Astrocyte (in vitro differentiated cells and primary cell): ENCODE measurements around the gene ID1. TPM values are rescaled to one million over a fixed set of nuclear protein-coding genes. Genes with fewer than 3 reads are reported as not detected.
A peak's percentile ranks its signal among the peaks of the same experiment; 100 is the strongest.

Source experiments
- DNase-seq: peaks from one replicate; pipeline ENCODE4 v3.0.0-alpha.2; 2010; ENCODE audit warnings: low read depth
- FAIRE-seq: peaks from 2 replicates; lab custom pipeline; 2011; peaks lifted over from hg19 to GRCh38; lab: Jason Lieb, UNC
- H2AFZ ChIP-seq: 2 replicates; pipeline ENCODE4 v1.6.0; 2012; ENCODE audit warnings: low read depth, low read length, inconsistent platforms
- H3K27ac ChIP-seq: 2 replicates; pipeline ENCODE4 v1.5.1; 2011; ENCODE audit warnings: low read depth, low read length, inconsistent platforms
- H3K27me3 ChIP-seq: 2 replicates; pipeline ENCODE4 v1.6.0; 2011; ENCODE audit warnings: low read length, inconsistent platforms; ENCODE audit not compliant: insufficient read depth
- H3K36me3 ChIP-seq: 2 replicates; pipeline ENCODE4 v1.5.1; 2011; ENCODE audit warnings: low read length, inconsistent platforms; ENCODE audit not compliant: insufficient read depth
- H3K4me1 ChIP-seq: 2 replicates; pipeline ENCODE4 v1.5.1; 2011; ENCODE audit warnings: low read length, inconsistent platforms; ENCODE audit not compliant: insufficient read depth
- H3K4me2 ChIP-seq: 2 replicates; pipeline ENCODE4 v1.6.0; 2012; ENCODE audit warnings: low read length, inconsistent platforms
- H3K4me3 ChIP-seq: 2 replicates; pipeline ENCODE4 v1.5.1; 2011; ENCODE audit warnings: low read depth, mild to moderate bottlenecking, low read length, inconsistent platforms; ENCODE audit not compliant: insufficient read depth
- H3K79me2 ChIP-seq: 2 replicates; pipeline ENCODE4 v1.6.0; 2012; ENCODE audit warnings: mild to moderate bottlenecking, low read length, inconsistent platforms; ENCODE audit not compliant: insufficient read depth
- H3K9ac ChIP-seq: 2 replicates; pipeline ENCODE4 v1.6.0; 2012; ENCODE audit warnings: mild to moderate bottlenecking, low read length, inconsistent platforms
- H3K9me3 ChIP-seq: 2 replicates; pipeline ENCODE4 v1.5.1; 2012; ENCODE audit warnings: low read depth, mild to moderate bottlenecking, low read length, inconsistent platforms; ENCODE audit not compliant: insufficient read depth
- H4K20me1 ChIP-seq: 2 replicates; pipeline ENCODE4 v1.6.0; 2012; ENCODE audit warnings: low read length, inconsistent platforms; ENCODE audit not compliant: insufficient read depth
- H3K27ac Mint-ChIP-seq: one replicate; pipeline ENCODE4 v1.8.0; 2021; ENCODE audit warnings: mild to moderate bottlenecking, mixed read lengths; ENCODE audit not compliant: unreplicated experiment
- H3K27me3 Mint-ChIP-seq: one replicate; pipeline ENCODE4 v1.8.0; 2021; ENCODE audit warnings: low read depth, mixed read lengths; ENCODE audit not compliant: unreplicated experiment
- H3K36me3 Mint-ChIP-seq: one replicate; pipeline ENCODE4 v1.8.0; 2021; ENCODE audit warnings: low read depth, mixed read lengths; ENCODE audit not compliant: unreplicated experiment
- H3K4me1 Mint-ChIP-seq: one replicate; pipeline ENCODE4 v1.8.0; 2021; ENCODE audit warnings: low read depth, mixed read lengths; ENCODE audit not compliant: unreplicated experiment
- H3K4me3 Mint-ChIP-seq: one replicate; pipeline ENCODE4 v1.8.0; 2021; ENCODE audit warnings: mild to moderate bottlenecking, moderate library complexity, mixed read lengths; ENCODE audit not compliant: unreplicated experiment
- H3K9me3 Mint-ChIP-seq: one replicate; pipeline ENCODE4 v1.8.0; 2021; ENCODE audit warnings: mild to moderate bottlenecking, mixed read lengths; ENCODE audit not compliant: unreplicated experiment
- EZH2 ChIP-seq: IDR thresholded peaks from 2 replicates; pipeline ENCODE4 v1.6.1; 2012; ENCODE audit warnings: mild to moderate bottlenecking, low read length, inconsistent platforms; ENCODE audit not compliant: insufficient read depth
- total RNA-seq: library from RNA; stranded (reverse); gene quantifications from 2 replicates; pipeline ENCODE4 v1.2.1, GENCODE V29; 2021
- TF ChIP-seq, protein P1 (sequence below): IDR thresholded peaks from 2 replicates; pipeline ENCODE4 v1.5.1; 2011; ENCODE audit warnings: low read depth, mild to moderate bottlenecking, inconsistent platforms, low read length, moderate library complexity; ENCODE audit not compliant: insufficient read depth

ID1 gene
- total RNA-seq, 1 donor from 2014 or later = 73.7 TPM

DNA sequence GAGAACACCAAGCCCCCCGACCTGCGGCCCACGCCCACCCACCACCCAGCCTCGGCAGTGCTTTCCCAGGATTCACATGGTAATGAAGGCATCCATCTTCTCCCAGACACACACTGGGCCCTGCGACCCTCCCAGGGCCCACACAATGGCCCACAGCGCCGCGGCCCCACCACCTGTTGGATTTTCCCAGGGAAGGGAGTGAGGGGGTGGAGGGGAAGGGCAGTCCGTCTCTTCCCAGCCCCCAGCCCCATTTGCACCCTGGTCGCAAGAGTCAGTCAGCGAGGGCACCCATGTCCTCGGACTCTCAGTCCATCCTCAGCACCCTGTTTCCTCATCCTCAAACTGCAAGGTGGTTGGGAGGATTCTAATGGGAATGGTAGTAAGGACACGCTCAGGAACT lies 23.7 kb upstream of the ID1 start:
- Histone ChIP-seq H3K4me3 (no peak overlapping the region), H4K20me1 (no peaks in the 10 kb centered on the region), H3K4me2 (no peak overlapping the region), H3K27ac (no peak overlapping the region), H2AFZ (no peak overlapping the region), H3K9ac (no peak overlapping the region), H3K36me3 (no peaks in the 10 kb centered on the region), H3K4me1 (no peaks in the 10 kb centered on the region), H3K79me2 (no peaks in the 10 kb centered on the region), H3K27me3 (no peaks in the 10 kb centered on the region), H3K9me3 (no peaks in the 10 kb centered on the region)
- H3K9me3 Mint-ChIP-seq = no peaks in the 10 kb centered on the region
- no peak overlapping the region for H3K27ac Mint-ChIP-seq
- TF ChIP-seq, protein P1, sequence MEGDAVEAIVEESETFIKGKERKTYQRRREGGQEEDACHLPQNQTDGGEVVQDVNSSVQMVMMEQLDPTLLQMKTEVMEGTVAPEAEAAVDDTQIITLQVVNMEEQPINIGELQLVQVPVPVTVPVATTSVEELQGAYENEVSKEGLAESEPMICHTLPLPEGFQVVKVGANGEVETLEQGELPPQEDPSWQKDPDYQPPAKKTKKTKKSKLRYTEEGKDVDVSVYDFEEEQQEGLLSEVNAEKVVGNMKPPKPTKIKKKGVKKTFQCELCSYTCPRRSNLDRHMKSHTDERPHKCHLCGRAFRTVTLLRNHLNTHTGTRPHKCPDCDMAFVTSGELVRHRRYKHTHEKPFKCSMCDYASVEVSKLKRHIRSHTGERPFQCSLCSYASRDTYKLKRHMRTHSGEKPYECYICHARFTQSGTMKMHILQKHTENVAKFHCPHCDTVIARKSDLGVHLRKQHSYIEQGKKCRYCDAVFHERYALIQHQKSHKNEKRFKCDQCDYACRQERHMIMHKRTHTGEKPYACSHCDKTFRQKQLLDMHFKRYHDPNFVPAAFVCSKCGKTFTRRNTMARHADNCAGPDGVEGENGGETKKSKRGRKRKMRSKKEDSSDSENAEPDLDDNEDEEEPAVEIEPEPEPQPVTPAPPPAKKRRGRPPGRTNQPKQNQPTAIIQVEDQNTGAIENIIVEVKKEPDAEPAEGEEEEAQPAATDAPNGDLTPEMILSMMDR = no peak
- no peak for TF ChIP-seq EZH2
- peaks cover 9% of the 10 kb centered on the region for H3K27me3 Mint-ChIP-seq
- DNase-seq (no peak), FAIRE-seq (no peak)
- H3K4me1 Mint-ChIP-seq = no peaks in the 10 kb centered on the region
- H3K4me3 Mint-ChIP-seq = no peak overlapping the region
- H3K36me3 Mint-ChIP-seq = peaks cover 7% of the 10 kb centered on the region

DNA sequence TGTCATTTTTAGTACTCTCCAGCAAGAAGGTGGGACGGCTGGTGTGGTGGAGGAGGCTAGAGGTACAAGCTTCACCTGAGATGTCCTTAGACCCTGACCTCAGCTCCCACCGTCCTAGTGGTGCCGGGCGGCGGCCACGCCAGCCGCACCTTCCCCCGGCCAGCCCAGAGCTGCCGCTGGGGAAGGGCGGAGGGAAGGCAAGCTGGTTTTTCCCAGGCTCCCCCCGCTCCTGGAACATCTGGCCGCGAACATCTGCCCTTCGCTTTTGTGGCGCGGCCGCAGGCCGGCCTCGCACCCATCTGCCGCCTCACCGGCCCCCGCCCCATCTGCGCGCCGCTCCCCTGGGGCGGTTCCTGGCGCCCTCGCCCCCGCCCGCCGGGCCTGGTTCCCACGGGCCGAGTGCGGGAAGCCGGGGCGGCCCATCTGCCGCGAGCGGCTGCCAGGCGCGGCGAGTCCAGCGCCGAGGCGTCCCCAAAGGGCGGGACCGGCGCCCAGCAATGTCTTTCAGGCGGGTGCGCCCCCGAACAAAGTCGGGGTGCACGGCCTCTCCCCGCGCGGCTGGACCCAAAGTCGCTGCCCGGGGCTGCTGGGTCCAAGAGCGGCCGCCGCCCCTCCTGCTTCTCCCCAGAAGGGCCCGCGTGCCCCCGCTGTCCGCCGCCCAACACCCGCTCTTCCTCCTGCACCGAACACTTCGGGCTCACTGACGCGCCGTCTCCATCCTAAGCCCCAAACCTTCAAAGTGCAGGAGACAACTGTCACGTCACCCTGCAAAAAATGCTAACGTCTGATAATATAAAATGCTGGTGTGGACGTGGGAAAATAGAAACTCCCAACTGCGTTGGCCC lies 17.3 kb upstream of the ID1 start:
- Mint-ChIP-seq H3K27me3 (peaks cover 15% of the 10 kb centered on the region), H3K27ac (peak overlapping the region; percentile 72), H3K4me1 (peaks cover 5% of the 10 kb centered on the region), H3K36me3 (no peaks in the 10 kb centered on the region), H3K4me3 (peak overlapping the region; percentile 75), H3K9me3 (no peaks in the 10 kb centered on the region)
- Histone ChIP-seq H3K36me3 (no peaks in the 10 kb centered on the region), H3K9me3 (no peaks in the 10 kb centered on the region), H3K79me2 (no peaks in the 10 kb centered on the region), H3K27me3 (no peaks in the 10 kb centered on the region), H4K20me1 (no peaks in the 10 kb centered on the region), H3K4me2 (peak overlapping the region; percentile 98), H2AFZ (peak overlapping the region; percentile 91), H3K4me3 (peak overlapping the region; percentile 52), H3K4me1 (peaks cover 12% of the 10 kb centered on the region), H3K9ac (peak overlapping the region; percentile 80), H3K27ac (no peak overlapping the region)
- DNase-seq (no peak), FAIRE-seq (no peak)
- TF ChIP-seq, protein P1 = no peak
- no peak for TF ChIP-seq EZH2

DNA sequence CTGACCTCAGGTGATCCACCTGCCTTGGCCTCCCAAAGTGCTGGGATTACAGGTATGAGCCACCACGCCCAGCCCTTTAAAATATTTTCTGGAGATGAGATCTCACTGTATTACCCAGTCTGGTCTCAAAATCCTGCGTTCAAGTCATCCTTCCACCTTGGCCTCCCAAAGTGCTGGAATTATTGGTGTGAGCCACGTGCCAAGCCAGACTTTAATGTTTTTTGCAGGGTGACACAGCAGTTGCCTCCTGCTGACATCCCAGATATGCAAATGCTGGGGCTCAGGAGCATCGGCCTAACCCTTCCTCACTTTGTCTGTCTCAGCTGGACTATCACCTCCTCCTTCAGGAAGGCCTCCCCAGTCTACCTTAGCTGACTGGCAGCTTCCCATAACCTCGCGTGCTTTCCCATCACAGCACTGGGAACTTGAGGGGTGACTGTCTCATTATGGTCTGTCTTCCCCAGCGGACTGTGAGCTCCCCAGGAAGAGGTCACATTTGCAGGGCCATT lies 14.3 kb upstream of the ID1 start:
- FAIRE-seq = no peak
- Histone ChIP-seq H2AFZ (no peak overlapping the region), H3K27ac (no peak overlapping the region), H3K9ac (no peak overlapping the region), H4K20me1 (no peaks in the 10 kb centered on the region), H3K79me2 (no peaks in the 10 kb centered on the region), H3K36me3 (no peaks in the 10 kb centered on the region), H3K4me2 (no peak overlapping the region), H3K4me3 (no peak overlapping the region), H3K4me1 (peaks cover 32% of the 10 kb centered on the region), H3K27me3 (no peaks in the 10 kb centered on the region), H3K9me3 (no peaks in the 10 kb centered on the region)
- no peaks in the 10 kb centered on the region for H3K9me3 Mint-ChIP-seq
- no peak overlapping the region for H3K4me3 Mint-ChIP-seq
- peaks cover 15% of the 10 kb centered on the region for H3K27me3 Mint-ChIP-seq
- no peak overlapping the region for H3K27ac Mint-ChIP-seq
- DNase-seq = no peak
- H3K4me1 Mint-ChIP-seq = peaks cover 13% of the 10 kb centered on the region
- TF ChIP-seq, protein P1 = no peak
- no peak for TF ChIP-seq EZH2
- H3K36me3 Mint-ChIP-seq = no peaks in the 10 kb centered on the region
